GM18498 (cell line): ENCODE measurements around the gene CLDN9.
"Not testable (repeated sequence)": the region's sequence is repeated elsewhere in the genome, so short reads cannot be mapped to it uniquely, and the experiment has no call there.

ENCODE experiments used
- ATAC-seq: cut with Tn5 transposase; IDR thresholded peaks from one replicate; pipeline ENCODE4 v1.9.1; 2021; ENCODE audit warnings: mild to moderate bottlenecking, moderate library complexity; ENCODE audit not compliant: unreplicated experiment

Gene CLDN9

GRCh38 chr16:3052571-3053329 lies 40.0 kb downstream of the CLDN9 start:
- ATAC-seq: not testable (repeated sequence)

- not testable (repeated sequence) for ATAC-seq
Observed at GRCh38 chr16:3053330-3053710, 40.6 kb downstream of the CLDN9 start.

GRCh38 chr16:3054965-3055733 lies 42.4 kb downstream of the CLDN9 start:
- ATAC-seq: no peak

GRCh38 chr16:3055734-3056115 lies 43.0 kb downstream of the CLDN9 start:
- ATAC-seq: not testable (repeated sequence)

GRCh38 chr16:3056336-3057180 lies 43.8 kb downstream of the CLDN9 start:
- no peak for ATAC-seq

- no peak for ATAC-seq
Observed at GRCh38 chr16:3057181-3058138, 44.7 kb downstream of the CLDN9 start.

GRCh38 chr16:3058139-3059030 lies 45.7 kb downstream of the CLDN9 start:
- ATAC-seq: peak; percentile 21

GRCh38 chr16:3059041-3059722 lies 46.5 kb downstream of the CLDN9 start:
- peak; percentile 84 for ATAC-seq

- ATAC-seq: no peak
Observed at GRCh38 chr16:3059723-3060242, 47.1 kb downstream of the CLDN9 start.

- no peak for ATAC-seq
Observed at GRCh38 chr16:3060339-3061127, 47.8 kb downstream of the CLDN9 start.

- no peak for ATAC-seq
Observed at GRCh38 chr16:3062553-3062952, 49.8 kb downstream of the CLDN9 start.

GRCh38 chr16:3063625-3064386 lies 51.1 kb downstream of the CLDN9 start:
- no peak for ATAC-seq
